ENCODE measurements around the gene ADCYAP1R1. TPM values are rescaled to one million over a fixed set of nuclear protein-coding genes. Genes with fewer than 3 reads are reported as not detected.

ADCYAP1R1 gene
- total RNA-seq, 1 donor from 2014 or later = 12.0 TPM

GRCh38 chr7:31134246-31135188 is 82.4 kb downstream of the ADCYAP1R1 start:
- DNase-seq (ENCODE audit: extremely low spot score in 2 of 2) = peak in 1 of 2 donors; percentile 85
- H3K27ac ChIP-seq = no peak overlapping the region
- intact Hi-C loops (cut with DNase I) = loop anchor here (10.0 kb wide), 1 partner anchor 470 kb away; no protein-coding TSS in a partner anchor

GRCh38 chr7:31137234-31137633 is 85.1 kb downstream of the ADCYAP1R1 start:
- Histone ChIP-seq H3K9me3 (no peaks in the 10 kb centered on the region), H3K36me3 (no peaks in the 10 kb centered on the region), H3K27ac (no peak overlapping the region), H3K4me3 (no peak overlapping the region), H3K27me3 (no peaks in the 10 kb centered on the region), H3K4me1 (no peaks in the 10 kb centered on the region)
- peak in 1 of 2 donors; percentile 56 for DNase-seq (ENCODE audit: extremely low spot score in 2 of 2)
- no peak for TF ChIP-seq POLR2A (IDR thresholded peaks at IDR 0.05)
- intact Hi-C loops (cut with DNase I) = loop anchor here (10.0 kb wide), 1 partner anchor 468 kb away; no protein-coding TSS in a partner anchor

More at GRCh38 chr7:31134246-31135188, 82.4 kb downstream of the ADCYAP1R1 start:
- Histone ChIP-seq H3K27me3 (no peaks in the 10 kb centered on the region), H3K4me3 (no peak overlapping the region), H3K36me3 (no peaks in the 10 kb centered on the region), H3K4me1 (no peaks in the 10 kb centered on the region), H3K9me3 (no peaks in the 10 kb centered on the region)
- TF ChIP-seq POLR2AphosphoS5 (IDR thresholded peaks at IDR 0.05; ENCODE audit: insufficient read depth in 1 of 2, low read depth in 1 of 2) (no peak), CTCF (IDR thresholded peaks at IDR 0.05) (peak; percentile 10 to 57 (median 57)), POLR2A (IDR thresholded peaks at IDR 0.05) (no peak)

- no peaks in the 10 kb centered on the region for H3K27me3 ChIP-seq
- H3K36me3 ChIP-seq = no peaks in the 10 kb centered on the region
- no peaks in the 10 kb centered on the region for H3K4me1 ChIP-seq
- TF ChIP-seq CTCF (IDR thresholded peaks at IDR 0.05) = no peak
- no peak for TF ChIP-seq POLR2A (IDR thresholded peaks at IDR 0.05)
- TF ChIP-seq POLR2AphosphoS5 (IDR thresholded peaks at IDR 0.05; ENCODE audit: insufficient read depth in 1 of 2, low read depth in 1 of 2) = no peak
- intact Hi-C loops (cut with DNase I) = no loop called here
- H3K27ac ChIP-seq = no peak overlapping the region
- DNase-seq (ENCODE audit: extremely low spot score in 2 of 2) = no peak
- no peak overlapping the region for H3K4me3 ChIP-seq
- H3K9me3 ChIP-seq = no peaks in the 10 kb centered on the region
These were observed 93.2 kb downstream of the ADCYAP1R1 start for GRCh38 chr7:31145339-31145738.

- no peak for TF ChIP-seq POLR2AphosphoS5 (IDR thresholded peaks at IDR 0.05; ENCODE audit: insufficient read depth in 1 of 2, low read depth in 1 of 2)
- no peak for TF ChIP-seq CTCF (IDR thresholded peaks at IDR 0.05)
- no peak for TF ChIP-seq POLR2A (IDR thresholded peaks at IDR 0.05)
These were observed 93.9 kb downstream of the ADCYAP1R1 start for GRCh38 chr7:31146030-31146429.

GRCh38 chr7:31146538-31146937 is 94.4 kb downstream of the ADCYAP1R1 start:
- Histone ChIP-seq H3K4me1 (no peaks in the 10 kb centered on the region), H3K36me3 (no peaks in the 10 kb centered on the region), H3K4me3 (no peak overlapping the region), H3K27me3 (no peaks in the 10 kb centered on the region), H3K27ac (no peak overlapping the region), H3K9me3 (no peaks in the 10 kb centered on the region)
- TF ChIP-seq CTCF (IDR thresholded peaks at IDR 0.05) (no peak), POLR2A (IDR thresholded peaks at IDR 0.05) (no peak), POLR2AphosphoS5 (IDR thresholded peaks at IDR 0.05; ENCODE audit: insufficient read depth in 1 of 2, low read depth in 1 of 2) (no peak)
- DNase-seq (ENCODE audit: extremely low spot score in 2 of 2) = no peak
- intact Hi-C loops (cut with DNase I) = no loop called here

More at GRCh38 chr7:31146030-31146429, 93.9 kb downstream of the ADCYAP1R1 start:
- intact Hi-C loops (cut with DNase I) = no loop called here
- no peaks in the 10 kb centered on the region for H3K9me3 ChIP-seq
- H3K27ac ChIP-seq = no peak overlapping the region
- H3K4me1 ChIP-seq = no peaks in the 10 kb centered on the region
- no peak for DNase-seq (ENCODE audit: extremely low spot score in 2 of 2)
- no peaks in the 10 kb centered on the region for H3K36me3 ChIP-seq
- no peaks in the 10 kb centered on the region for H3K27me3 ChIP-seq
- no peak overlapping the region for H3K4me3 ChIP-seq
